Measurements from ENCODE around the gene PEAK3. TPM values are rescaled to one million over a fixed set of nuclear protein-coding genes. Genes with fewer than 3 reads are reported as not detected.

Gene PEAK3
- total and polyA plus RNA-seq, 9 of the 15 experiments (the other 6 are each of a cell fraction or from before 2014, with no cell fraction given): 0.07 to 0.40 TPM; not detected in 7

- under 1% methylated on average over 66 of the region's 89 CpGs for WGBS (ENCODE audit: insufficient coverage, low coverage, missing lambda C conversion rate)
- BruUV-seq (replicated peaks): no TSS peak
- no peaks in the 10 kb centered on the region for H3K9me1 ChIP-seq (ENCODE audit: control insufficient read depth, insufficient read depth, low read length)
- peak within 1 kb of the TSS; percentile 76 for H2AFZ ChIP-seq (ENCODE audit: low read depth, low read length)
- DNase-seq (ENCODE audit: extremely low read depth in 1 of 4, low spot score in 3 of 4): peak; percentile 95 to 99 (median 97)
- H3K79me2 ChIP-seq (ENCODE audit: control insufficient read depth, insufficient read depth, low read length): peaks cover 83% of the 10 kb centered on the region
- ChIA-PET POLR2A (interaction anchor here (0.6 to 2.2 kb wide), 4 partner anchors 11 to 83 kb away, joined by 3 to 13 read pairs (median 4); no protein-coding TSS in a partner anchor), CTCF (ENCODE audit: low intra/inter-chr PET ratio) (no interaction called here)
- no peaks in the 10 kb centered on the region for H3K9me3 ChIP-seq (replicated peaks; ENCODE audit: control insufficient read depth, insufficient read depth, low read depth, low read length)
- H3K27me3 ChIP-seq (ENCODE audit: control insufficient read depth in 2 of 2, insufficient read depth in 2 of 2, low read length in 2 of 2): no peaks in the 10 kb centered on the region
- in situ Hi-C loops (cut with MboI): no loop called here
- ATAC-seq: peak; percentile 86
- H3K36me3 ChIP-seq (ENCODE audit: control insufficient read depth, insufficient read depth, low read length): peaks cover 43% of the 10 kb centered on the region
- intact Hi-C loops (cut with micrococcal nuclease): loop anchor here (10.0 kb wide), 1 partner anchor 56 kb away; no protein-coding TSS in a partner anchor
- H3K4me1 ChIP-seq (replicated peaks in 1 of 2; ENCODE audit: control insufficient read depth in 2 of 2, insufficient read depth in 2 of 2, low read length in 2 of 2): peaks cover 28 to 73% of the 10 kb centered on the region in 2 experiments; a peak in 4 of 5 replicates
- peak within 1 kb of the TSS; percentile 88 for H3K4me2 ChIP-seq (ENCODE audit: insufficient read depth, low read length)
- H3K4me3 ChIP-seq: peak within 1 kb of the TSS; percentile 98
- H3K27ac ChIP-seq (ENCODE audit: extremely low read depth, low read depth, low read length): peak within 1 kb of the TSS; percentile 74
- FAIRE-seq: peak; percentile 86
- H4K20me1 ChIP-seq (replicated peaks; ENCODE audit: control insufficient read depth, insufficient read depth, low read length): no peaks in the 10 kb centered on the region
- H3K9ac ChIP-seq (ENCODE audit: insufficient read depth in 1 of 2, low read depth in 2 of 2, low read length in 2 of 2): peak within 1 kb of the TSS; percentile 90 to 99
- TF ChIP-seq KLF1 (tag; IDR thresholded peaks at IDR 0.05) (0 out of 2 replicates have a peak, but pooled peaks have one; percentile 15), ETS1 (conservative IDR thresholded peaks at IDR 0.05; ENCODE audit: control insufficient read depth, low read depth, low read length) (peak; percentile 44), AFF1 (IDR thresholded peaks at IDR 0.05; ENCODE audit: low read depth in 1 of 2, partially characterized antibody in 2 of 2) (no peak), RCOR1 (IDR thresholded peaks at IDR 0.05; ENCODE audit: borderline replicate concordance in 1 of 2, low read depth in 2 of 2, low read length in 2 of 2) (no peak), MYC (IDR thresholded peaks at IDR 0.05; ENCODE audit: low read depth, low read length) (peak; percentile 98), MYC (CRISPR knock-in tag; IDR thresholded peaks at IDR 0.05; ENCODE audit: borderline replicate concordance, low read depth) (peak; percentile 80; the same call in 1 of the 2 replicates), ZNF165 (CRISPR knock-in tag; IDR thresholded peaks at IDR 0.05; ENCODE audit: borderline replicate concordance) (no peak), KLF13 (tag; IDR thresholded peaks at IDR 0.05; ENCODE audit: borderline replicate concordance, low read depth) (peak; percentile 95), MAZ (CRISPR knock-in tag; conservative IDR thresholded peaks at IDR 0.05 in 1 of 2, IDR thresholded peaks at IDR 0.05 in 1 of 2) (peak in 1 of 2 experiments; percentile 37; a peak in 1 of 4 replicates), SMARCA4 (IDR thresholded peaks at IDR 0.05) (no peak), ZNF280B (CRISPR knock-in tag; IDR thresholded peaks at IDR 0.05) (no peak), CBX3 (IDR thresholded peaks at IDR 0.05; ENCODE audit: borderline replicate concordance in 1 of 2, low read length in 2 of 2) (no peak)
These were observed 46.6 kb upstream of the PEAK3 start, which contains the start of the genes LSM7 and SPPL2B for GRCh38 chr19:2328401-2329148. LSM7 (minus strand) TSS chr19:2328586; CDS start chr19:2328566, 20 bp downstream. SPPL2B (plus strand) TSS chr19:2328684; CDS start chr19:2328710, 26 bp downstream.
